Stimulated activated CD4-positive, alpha-beta T cell treated with anti-CD3 and anti-CD28 coated beads, Interleukin-4, amount 100 ng/mL, for 1 hour (primary cell): ENCODE data around the gene PTPN1.
"Not testable (repeated sequence)": the region's sequence is repeated elsewhere in the genome, so short reads cannot be mapped to it uniquely, and the experiment has no call there.

Experiments
- DNase-seq: peaks from one replicate; pipeline ENCODE4 v3.0.0-alpha.2; 2020

PTPN1 gene

DNA sequence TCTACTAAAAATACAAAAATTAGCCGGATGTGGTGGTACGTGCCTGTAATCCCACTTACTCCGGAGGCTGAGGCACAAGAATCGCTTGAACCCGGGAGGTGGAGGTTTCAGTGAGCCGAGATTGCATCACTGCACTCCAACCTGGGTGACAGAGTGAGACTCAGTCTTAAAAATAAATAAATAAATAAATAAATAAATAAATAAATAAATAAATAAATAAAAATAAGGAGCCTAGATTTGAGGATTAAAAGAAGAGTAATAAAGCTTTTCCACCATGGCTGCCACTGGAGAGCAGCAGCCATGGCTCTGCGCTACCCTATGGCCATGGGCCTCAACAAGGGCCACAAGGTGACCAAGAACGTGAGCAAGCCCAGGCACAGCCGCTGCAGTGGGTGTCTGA lies 110.3 kb downstream of the PTPN1 start:
- not testable (repeated sequence) for DNase-seq

- DNase-seq, result no peak
Observed at GRCh38 chr20:50621068-50621665, 111.0 kb downstream of the PTPN1 start.

GRCh38 chr20:50624351-50625016 lies 114.3 kb downstream of the PTPN1 start:
- DNase-seq, result no peak

- DNase-seq, result peak; percentile 20
Observed at GRCh38 chr20:50625986-50626677, 115.9 kb downstream of the PTPN1 start.

- no peak for DNase-seq
Observed at GRCh38 chr20:50627747-50628146, 117.6 kb downstream of the PTPN1 start.

DNA sequence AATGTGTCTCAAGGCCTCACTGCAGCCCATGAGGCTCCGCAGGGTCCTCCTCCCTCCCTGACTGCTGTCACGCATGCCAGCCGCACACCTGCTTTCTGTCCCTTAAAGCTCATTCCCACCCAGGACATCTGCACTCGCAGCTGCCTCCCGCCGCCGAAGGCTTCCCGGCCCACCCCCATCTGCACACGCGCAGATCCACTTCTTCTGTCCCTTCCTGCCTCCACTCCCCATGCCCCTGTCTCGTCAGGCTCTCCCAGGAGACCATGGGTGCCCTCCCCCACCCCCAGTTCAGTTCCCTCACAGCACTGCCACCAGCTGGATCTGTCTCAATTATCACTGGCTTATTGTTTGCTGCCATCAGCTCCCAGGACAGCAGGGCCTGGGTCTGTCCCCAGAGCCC lies 118.1 kb downstream of the PTPN1 start:
- no peak for DNase-seq

DNA sequence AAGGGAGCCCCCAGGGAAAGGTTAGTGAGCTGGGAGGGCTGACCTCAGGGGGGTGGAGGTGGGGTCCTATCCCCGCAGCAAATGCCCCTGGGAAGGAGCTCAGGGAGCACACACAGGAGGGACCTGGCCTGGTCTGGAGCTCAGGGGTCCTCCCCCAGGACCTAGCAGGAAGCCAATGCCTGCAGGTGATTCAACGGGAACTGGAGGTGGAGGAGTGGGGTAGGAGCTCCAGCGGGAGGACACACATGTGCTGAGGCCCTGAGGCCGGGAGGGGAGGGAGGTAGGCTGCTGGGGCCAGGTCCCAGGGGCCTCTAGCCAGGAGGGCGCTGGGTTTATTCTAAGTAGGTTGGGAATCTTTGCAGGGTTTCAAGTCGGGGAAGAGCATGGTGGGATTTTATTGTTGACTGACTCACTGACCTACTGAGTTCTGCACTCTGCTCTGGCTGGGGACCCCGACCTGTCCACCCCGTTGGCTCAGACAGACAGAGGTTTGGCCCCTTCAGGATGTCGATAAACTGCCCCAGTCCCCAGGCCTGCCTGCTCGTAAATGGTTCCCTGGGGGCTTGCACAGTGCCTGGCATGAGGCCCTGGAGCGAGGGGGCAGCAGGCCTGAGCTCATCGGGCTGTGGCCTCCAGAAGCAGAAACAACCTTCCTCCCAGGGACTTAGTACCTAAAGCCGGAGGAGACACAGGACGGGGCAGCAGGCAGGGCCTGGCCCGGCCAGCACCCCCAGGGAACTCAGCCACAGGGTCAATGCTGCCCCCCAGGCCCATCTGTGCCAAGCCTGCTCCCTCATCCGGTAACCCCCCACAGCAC lies 118.9 kb downstream of the PTPN1 start:
- no peak for DNase-seq

- no peak for DNase-seq
Observed at GRCh38 chr20:50629670-50630045, 119.5 kb downstream of the PTPN1 start.

DNA sequence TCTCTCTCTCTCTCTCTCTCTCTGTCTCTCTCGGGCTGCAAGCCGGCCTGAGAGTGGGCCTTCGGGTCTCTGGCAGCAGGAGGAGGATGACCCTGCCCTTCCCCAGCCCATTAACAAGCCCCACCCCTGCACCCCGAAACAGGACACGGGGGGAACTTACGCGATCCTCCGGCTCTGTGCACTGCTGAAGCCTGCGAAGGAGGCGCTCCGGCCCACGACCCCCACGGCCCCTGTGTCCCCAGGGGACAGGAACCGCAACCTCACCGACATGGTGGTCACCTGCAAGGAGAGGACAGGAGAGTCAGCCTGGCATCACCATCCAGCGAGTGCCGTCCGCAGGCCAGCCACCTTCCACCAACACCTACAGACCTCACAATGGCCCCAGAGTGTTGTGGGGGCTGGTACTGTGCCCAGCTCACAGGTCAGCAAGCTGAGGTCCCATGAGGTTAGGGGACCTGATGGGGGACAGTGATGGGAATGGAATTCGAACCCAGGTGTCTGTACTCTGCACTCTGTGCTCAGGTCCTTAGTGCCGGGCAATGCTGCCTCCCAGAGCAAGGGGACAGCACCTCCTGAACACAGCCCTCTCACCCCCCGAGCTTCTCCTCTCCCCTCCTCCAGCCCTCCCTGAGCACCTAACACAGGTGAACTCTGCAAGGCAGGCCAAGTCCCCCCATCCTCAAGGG lies 120.5 kb downstream of the PTPN1 start:
- DNase-seq, result no peak

DNA sequence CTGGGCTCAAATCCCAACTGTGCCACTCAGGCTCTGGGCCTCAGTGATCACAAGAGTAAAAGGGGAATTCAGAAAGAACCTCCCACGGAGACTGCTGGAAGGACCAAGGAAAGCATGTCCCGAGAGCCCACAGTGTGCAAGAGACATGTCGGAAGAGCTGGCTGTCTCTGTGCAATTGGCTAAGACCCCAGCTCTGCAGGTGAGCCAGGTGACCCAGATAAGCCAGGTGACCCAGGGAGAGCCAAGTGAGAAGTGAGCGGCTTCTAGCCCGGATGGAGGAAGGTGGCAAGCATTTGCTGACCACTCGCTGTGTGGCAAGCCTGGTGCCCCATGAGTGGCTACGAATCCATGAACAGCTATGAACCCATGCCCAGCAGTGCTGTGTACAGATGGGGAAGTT lies 122.1 kb downstream of the PTPN1 start:
- no peak for DNase-seq

DNA sequence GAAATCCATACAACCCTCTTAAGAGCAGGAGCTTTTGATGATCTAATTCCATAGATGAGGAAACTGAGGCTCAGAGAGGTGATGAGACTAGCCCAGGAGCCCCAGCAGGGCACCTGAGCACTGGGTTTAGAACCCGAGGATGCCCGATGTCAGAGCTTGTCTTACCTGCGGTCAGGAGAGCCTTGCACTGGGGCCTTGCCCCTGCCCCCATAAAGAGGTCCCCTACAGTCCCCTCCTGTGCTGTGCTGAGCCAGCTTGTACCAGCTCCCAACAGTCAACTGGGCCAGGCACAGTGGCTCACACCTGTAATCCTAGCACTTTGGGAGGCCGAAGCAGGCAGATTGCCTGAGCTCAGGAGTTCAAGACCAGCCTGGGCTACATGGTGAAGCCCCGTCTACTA lies 122.5 kb downstream of the PTPN1 start:
- no peak for DNase-seq

GRCh38 chr20:50633361-50633760 lies 123.2 kb downstream of the PTPN1 start:
- no peak for DNase-seq

DNA sequence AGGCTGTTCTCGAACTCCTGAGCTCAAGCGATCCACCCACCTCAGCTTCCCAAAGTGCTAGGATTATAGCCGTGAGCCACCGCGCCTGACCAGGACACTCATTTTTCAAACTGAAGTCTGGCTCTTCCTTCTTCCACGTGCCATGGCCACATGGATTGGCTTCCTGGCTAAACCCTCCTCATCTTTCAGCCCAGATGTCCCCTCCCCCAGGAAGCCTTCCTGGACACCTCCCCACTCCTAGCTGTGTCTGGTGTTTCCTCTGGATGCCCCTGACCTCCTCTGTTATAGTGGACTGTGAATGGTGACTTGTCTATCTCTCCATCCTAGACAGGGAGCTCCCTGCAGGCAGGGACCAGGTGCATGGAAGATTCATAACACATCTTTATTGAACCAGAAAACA lies 124.0 kb downstream of the PTPN1 start:
- no peak for DNase-seq
